ENCODE measurements around the gene CD200.
"Not testable (repeated sequence)": the region's sequence is repeated elsewhere in the genome, so short reads cannot be mapped to it uniquely, and the experiment has no call there.

Gene CD200

DNA sequence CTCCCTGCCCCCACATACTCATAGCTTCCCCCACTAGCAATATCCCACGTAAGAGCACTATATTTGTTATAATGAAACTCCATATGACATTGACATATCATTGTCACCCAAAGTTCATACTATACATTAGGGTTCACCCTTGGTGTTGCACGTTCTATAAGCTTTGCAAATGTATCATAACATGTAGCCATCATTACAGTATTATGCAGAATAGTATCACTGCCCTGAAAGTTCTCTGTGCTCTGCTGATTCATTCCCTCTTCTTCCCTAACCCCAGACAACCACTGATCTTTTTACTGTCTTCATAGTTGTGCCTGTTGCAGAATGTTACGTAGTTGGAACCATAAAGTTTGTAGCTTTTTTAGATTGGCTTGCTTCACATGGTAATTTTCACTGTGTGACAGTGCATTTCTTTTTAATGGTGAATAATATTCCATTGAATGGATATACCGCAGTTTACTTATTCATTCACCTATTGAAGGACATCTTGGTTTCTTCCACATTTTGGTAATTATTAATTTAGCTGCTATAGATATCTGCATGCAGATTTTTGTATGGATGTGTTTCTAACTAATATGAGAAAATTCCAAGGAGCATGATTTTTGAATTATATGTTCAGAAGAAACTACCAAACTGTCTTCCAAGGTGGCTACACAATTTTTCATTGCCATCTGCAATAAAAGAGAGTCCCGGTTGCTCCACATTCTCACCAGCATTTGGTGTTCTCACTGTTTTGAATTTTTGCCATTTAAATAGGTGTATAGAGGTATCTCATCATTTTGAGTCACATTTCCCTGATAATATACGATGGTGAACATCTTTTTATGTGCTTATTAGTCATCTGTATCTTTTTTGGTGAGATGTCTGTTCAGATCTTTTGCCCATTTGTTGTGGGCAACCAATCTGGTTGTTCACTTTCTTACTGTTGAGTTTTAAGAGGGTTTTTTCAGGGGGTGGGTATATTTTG, 59.7 kb downstream of the CD200 start:
- no peak for DNase-seq

DNA sequence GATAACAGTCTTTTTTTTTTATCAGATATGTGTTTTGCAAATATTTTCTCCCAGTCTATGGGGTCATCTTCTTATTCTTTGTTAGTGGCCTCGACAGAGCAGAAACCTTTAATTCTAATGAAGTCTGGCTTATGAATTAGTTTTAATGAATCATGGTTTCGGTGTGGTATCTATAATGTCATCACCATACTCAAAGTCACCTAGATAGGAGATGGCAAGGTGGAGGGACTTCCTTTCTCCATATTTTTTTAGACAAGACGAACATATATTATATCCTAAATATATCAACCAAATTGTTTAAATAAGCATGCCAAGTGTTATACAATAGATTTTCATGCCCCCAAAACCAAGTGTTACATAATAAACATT, 60.4 kb downstream of the CD200 start:
- no peak for DNase-seq

DNA sequence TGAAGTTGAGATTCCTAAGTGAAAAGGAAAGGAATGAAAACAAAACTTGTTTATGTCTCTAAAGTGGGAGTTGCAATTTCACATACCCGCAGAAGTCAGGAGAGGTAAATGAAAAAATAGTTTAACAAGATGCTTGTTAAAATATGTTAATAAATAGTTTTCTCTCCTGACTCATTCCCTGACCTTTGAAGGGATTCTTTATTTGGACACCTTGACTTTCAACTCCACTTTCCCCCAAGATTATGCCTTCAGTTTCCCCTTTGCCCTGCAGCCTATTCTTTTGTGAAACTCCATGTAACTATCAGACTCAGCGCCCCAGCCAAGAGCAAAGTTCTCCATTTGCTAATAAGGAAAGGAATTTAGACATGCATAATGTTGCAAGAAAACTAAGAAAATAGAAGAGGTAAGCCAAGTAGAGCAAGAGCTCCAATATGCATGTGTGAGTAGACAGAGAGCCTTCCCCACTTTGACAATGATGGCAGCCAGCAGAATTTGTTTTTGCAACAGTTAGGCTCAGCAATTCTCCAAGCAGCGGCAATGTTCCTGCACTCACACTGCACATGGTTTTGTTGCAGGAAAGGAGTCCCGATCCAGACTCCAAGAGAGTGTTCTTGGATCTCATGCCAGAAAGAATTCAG, 61.2 kb downstream of the CD200 start:
- DNase-seq, result no peak

DNA sequence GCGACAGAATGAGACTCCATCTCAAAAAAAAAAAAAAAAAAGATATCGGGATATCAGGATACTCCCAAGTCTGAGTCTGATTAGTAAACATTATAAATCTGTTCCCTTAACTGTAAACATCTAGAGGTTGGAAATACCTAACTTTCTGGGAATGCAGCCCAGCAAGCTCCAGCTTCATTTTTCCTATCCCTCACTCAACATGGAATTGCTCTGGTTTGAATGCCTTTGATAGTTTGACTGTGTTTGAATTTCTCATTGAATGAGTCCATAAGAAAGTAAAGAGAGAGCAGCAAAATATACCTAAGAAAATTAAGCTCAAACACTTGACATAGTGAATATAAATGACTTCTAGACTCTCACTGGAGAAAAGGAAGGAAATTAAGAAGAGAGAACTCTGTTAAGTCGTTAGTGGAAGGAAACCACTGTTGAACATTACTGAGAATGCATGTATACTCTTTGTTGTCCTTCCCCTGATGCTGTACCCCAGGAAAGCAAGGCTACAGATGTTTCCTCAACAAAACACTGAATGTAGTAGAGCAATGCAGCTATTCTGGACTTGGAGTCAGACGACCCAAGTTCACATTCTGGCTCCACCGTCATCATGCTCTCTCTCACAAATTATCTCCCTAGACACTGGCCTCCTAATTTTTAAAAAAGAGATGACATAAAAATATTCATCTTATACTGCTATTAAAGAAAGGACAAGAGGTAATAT, 62.4 kb downstream of the CD200 start:
- DNase-seq, result no peak

DNA sequence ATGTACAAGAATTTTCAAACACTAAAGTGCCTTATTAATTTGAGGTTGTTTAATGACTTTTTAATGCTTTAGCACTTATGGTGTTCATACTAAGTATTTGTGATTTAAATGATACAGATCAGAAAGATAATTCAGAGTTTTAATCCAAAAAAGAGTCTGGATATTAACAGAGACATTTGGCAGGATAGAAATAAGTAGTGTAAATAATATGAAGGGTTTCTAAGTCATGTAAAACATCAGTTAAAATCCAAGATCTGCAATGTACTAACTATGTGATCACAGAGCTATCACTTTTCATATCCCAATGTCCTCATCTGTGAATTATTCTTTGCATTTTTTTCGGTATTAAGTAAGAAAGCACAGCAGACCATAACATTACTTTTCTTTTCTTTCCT, 62.9 kb downstream of the CD200 start:
- no peak for DNase-seq

DNA sequence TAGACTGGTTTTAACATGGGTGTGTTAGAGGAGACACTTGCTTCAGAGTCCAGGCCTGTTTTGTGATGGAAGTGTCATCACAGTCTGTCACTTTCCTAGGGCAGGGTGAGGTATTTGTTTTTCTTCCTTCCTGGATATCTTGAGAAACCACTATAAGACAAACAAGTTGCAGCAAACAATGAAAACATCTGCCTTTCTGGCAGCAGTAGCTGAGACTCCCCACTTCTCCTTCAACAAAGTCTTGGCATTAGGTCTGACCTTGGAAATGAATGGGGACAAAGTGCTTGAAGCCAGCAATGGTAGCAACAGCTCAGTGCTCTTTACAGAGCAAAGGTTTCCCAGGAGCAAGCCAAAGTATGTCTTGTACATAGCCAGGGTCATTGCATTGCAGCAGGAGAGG, 64.6 kb downstream of the CD200 start:
- DNase-seq, result no peak

DNA sequence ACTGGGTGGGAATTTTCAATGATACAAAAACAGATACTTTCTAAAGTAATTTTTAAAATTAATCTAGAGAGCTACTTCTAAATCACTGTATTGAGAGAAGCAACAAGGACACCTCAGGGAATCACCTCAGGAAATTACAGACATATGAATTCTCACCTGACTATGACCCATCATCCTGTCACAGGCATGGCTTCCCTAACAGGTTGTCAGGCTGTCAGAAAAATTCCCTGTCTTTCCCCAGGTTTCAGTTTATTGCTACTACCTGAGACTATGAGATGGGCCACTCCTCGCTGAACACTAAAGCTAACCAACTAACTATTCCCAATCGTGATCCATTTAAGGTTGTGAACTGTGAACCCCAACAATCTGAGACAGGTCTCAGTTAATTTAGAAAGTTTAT, 66.1 kb downstream of the CD200 start:
- no peak for DNase-seq

DNA sequence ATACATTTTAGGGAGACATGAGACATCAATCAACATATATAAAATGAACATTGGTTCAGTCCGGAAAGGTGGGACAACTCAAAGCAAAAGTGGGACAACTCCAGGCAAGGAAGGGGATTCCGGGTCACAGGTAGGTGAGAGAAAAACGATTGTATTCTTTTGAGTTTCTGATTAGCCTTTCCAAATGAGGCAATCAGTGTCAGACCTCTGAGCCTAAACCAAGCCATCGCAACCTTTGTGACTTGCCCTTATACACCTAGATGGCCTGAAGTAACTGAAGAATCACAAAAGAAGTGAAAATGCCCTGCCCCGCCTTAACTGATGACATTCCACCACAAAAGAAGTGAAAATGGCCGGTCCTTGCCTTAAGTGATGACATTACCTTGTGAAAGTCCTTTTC, 66.6 kb downstream of the CD200 start:
- not testable (repeated sequence) for DNase-seq

DNA sequence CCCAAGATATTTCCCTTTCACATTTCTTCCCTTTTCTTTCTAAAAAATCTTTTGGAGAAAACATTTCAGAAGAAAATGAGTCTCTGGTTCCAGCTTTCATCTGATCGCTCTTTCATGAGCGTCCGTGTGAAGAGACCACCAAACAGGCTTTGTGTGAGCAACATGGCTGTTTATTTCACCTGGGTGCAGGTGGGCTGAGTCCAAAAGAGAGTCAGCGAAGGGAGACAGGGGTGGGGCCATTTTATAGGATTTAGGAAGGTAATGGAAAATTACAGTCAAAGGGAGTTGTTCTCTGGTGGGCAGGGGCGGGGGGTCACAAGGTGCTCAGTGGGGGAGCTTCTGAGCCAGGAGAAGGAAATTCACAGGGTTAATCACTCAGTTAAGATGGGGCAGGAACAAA, 67.4 kb downstream of the CD200 start:
- not testable (repeated sequence) for DNase-seq

DNA sequence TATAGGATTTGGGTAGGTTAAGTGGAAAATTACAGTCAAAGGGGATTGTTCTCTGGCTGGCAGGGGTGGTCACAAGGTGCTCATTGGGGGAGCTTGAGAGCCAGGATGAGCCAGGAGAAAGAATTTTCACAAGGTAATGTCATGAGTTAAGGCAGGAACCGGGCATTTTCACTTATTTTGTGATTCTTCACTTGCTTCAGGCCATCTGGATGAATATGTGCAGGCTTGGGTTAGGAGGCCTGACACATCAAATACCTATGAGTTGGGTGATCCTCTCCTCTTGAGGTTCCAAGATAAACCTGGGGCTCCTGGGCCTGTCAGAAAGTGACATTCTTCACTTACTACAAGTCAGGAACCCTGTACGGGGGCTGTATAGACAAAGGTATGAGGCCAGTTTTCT, 68.7 kb downstream of the CD200 start:
- DNase-seq, result no peak

DNA sequence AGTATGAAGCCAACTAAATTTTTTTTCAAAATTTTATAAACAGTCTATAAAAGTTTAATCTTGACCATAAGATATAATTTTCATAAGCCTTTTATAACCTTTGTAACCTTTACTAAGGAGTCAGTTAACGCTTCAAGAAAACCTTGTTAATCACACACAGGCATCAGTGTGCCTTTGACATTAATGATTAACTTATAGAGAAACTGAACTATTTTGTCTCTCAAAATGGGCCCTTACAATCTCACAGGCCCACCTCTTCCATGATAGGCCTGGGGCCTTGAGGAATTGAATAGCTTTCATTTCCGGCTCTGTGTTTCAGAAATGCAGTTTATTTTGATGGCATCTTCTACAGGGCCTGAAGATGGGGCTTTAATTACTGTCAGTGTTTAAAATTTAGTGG, 70.1 kb downstream of the CD200 start:
- DNase-seq, result no peak

DNA sequence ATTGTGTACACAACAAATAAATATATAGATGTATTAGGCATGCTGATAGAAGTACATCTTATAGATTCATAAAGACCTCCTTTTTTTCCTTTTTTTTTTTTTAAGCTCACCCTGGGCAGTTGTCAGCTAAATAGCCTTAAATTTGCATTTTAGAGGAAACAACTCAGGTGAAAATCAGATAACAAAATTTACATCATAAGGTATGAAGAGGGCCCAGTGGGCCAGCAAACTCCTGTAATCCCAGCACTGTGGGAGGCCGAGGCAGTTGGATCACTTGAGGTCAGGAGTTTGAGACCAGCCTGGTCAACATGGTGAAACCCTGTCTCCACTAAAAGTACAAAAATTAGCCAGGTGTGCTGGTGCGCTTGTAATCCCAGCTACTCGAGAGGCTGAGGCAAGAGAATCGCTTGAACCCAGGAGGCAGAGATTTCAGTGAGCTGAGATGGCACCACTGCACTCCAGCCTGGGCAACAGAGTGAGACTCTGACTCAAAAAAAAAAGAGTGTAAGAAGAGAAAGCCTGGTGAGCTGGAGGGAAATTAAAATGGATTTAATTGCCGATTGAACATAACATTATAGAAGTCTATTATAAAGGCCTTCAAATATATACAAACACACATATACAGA, 72.1 kb downstream of the CD200 start:
- not testable (repeated sequence) for DNase-seq

DNA sequence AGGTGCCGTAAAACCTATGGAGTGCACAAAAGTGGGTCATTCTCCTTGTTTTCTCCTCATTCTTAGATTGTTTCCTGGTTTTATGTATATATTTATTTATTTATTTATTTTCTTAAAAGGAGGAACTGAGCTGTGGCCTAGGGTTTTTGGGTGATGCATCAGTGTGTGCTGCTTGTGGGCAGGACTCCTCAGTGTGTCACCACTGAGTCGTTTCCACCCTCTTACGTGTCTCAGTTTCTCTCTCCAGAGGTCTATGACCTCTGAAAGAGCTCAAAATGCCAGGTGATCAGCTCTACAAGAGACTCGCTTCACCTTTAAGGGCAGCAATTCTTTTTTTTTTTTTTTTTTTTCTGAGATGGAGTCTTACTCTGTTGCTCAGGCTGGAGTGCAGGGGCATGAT, 72.9 kb downstream of the CD200 start:
- DNase-seq, result no peak

DNA sequence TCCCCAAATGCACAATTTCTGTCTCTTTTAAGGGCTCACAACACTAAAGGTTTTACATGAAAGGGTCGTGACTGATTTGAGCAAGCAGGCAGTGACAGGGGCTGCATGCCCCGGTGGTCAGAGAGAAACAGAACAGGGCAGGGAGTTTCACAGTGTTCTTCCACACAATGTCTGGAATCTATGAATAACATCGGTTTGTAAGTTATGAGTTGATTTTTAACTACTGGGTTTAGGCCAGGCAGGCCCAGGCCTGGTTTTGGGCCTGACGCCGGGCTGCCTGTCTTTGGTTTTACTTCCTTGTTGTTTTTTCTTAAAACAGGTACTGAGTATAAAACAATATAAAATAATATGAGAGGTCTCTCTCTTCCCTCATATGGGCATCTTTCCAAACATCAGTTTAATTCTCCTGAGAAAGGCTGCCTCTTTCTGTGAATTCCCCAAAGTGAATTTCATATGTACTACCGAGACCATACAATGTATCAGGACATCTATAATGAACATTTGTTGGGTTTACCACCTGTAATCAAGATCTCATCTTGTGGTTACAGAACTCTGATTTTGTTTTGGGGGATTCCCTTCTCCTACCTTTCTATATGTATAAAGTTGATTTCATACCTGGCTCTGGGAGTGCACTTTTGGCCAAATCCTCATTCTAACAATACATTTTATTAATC, 74.4 kb downstream of the CD200 start:
- no peak for DNase-seq

DNA sequence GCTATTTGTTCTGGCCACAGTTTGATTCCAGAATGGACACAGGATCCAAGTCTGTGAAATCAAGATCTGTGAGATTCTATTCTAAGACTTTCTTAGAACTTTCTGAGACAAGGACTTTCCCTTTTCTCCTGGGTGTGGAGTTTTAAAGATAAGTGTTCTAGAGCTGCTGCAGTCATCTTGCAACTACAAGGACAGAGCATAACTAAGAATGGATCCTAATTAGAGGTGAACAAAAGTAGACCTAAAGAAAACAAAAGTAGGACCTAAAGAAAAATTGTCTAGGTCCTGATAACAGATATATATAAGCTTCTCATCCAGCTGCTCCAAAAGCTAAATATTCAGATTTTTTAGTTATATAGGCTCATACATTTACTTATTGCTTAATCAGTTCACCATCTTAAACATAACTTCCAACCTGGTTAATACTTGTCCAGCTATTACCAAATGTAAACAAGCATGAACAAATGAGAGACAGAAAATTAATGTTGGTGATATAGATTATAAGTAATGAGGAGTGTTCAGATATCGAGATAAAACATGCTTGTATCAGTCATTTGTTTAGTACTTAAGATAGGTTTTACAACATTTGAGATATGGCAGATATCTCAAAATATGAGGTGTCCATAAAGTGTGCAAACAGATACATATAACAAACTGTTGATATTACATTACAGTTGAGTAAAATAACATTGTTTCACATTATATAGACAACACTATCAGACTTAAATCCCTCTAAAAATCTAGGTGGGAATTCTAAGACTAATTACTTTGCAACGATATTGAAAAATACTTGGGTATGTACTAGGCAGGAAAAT, 75.1 kb downstream of the CD200 start:
- no peak for DNase-seq

DNA sequence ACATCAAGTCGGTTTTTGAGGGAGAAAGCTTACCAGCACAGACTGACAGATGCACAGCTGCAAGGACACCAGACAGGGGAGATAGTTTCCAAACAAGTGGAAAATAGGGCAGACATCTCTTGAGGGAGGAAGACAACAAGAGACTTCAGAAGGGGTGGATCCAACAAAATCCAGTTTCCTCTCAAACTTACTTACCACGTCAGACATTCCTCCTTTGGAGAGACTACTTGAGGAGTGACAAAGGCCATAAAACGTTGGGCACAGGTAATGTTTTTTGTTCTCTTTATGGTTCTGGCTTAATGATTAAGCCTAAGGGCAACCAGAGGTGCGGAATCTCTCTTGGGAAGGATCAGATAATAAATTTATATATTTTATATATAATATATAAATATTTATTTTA, 76.1 kb downstream of the CD200 start:
- DNase-seq, result no peak

DNA sequence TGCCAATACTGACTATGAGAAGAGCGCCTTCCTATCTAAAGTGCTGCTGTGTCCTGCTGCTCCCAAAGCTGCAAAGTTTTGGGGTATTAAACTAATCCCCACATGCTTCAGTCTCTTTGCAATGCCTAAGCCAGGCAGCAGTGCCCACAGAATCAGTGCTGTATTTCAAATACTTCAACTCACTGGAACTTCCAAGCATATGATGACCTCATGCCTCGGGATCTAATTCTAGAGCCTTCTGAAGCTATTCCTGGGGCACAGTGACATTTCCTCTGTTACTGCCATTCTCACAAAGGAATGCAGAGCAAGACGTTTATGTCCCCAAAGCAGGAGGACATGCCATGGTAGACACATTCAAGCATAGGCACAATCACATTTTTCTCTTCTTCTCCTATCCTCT, 78.5 kb downstream of the CD200 start:
- DNase-seq, result no peak

Measured in activated gamma-delta T cell treated with Interleukin-2 at 50 U/mL for 16 hours (primary cell).